T follicular helper cell (primary cell): Measurements from ENCODE around the gene FAF1.

Experiments
- DNase-seq: peaks from one replicate; pipeline ENCODE4 v3.0.0-alpha.2; 2020; ENCODE audit warnings: low read depth

FAF1 gene

GRCh38 chr1:50427086-50427817 lies 532.8 kb downstream of the FAF1 start:
- DNase-seq, result no peak

GRCh38 chr1:50426702-50427085 lies 533.4 kb downstream of the FAF1 start:
- DNase-seq, result no peak

DNA sequence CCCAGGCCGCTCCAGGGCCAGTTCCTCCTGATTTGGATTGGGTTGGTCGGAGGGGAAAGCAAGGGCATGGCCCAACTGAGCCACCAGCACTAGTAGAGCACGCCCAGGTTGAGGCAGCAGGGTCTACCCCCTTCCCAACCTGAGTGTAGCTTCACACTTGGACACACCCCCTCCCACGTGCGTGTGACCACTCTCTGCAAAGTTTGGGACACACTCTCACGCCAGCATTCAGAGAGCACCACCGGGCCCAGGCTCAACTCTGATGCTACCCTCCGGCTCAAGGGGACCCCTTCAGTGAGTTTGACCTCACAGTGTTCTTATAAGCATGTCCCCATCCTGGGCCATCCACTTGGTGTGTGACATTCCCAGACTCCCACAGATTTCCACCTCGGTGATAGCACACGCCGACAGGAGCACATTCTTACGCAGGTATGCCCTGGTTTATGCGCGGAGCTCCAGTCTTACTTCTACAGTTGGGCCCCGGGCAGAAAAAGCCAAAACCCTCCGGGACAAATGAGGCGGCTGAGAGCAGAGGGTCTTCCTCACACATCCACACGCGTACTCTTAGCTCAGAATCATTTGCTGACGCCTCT lies 533.9 kb downstream of the FAF1 start:
- DNase-seq, result no peak

DNA sequence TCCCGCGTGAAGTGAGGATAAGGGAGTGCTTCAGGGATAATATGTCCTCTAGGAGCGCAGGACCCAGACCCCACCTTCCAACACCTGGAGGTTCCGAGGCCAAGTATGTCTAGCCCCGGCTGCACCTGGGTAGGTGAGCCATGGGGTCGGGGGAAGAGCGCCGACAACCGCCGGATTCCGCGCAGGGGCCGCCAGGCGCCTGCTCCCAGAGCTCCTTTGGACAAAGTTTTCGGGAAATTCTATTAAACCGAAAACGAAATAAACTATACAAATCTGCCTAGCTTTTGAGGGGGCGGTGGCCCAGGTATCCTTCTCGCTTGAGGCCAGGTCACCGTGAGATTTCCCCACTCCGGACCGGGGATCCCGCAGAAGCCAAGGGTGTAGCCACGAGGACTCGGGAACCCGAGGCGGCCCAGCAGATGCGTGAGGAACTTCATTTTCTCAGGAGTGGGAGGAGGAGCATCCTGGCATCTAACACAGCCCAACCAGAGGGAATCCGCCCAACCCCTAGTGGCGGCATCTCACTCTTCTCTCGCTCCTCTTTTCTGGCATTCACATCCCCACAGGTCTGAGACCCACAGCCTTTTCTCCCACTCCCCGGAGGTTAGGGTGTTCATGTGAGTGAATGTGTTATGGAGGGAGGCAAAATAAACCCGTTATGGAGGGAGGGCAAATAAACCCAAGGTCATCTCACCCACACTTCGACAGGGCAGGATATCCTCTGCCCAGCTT lies 534.5 kb downstream of the FAF1 start:
- no peak for DNase-seq

GRCh38 chr1:50424884-50425375 lies 535.1 kb downstream of the FAF1 start:
- no peak for DNase-seq

GRCh38 chr1:50424045-50424883 lies 535.8 kb downstream of the FAF1 start:
- no peak for DNase-seq

DNA sequence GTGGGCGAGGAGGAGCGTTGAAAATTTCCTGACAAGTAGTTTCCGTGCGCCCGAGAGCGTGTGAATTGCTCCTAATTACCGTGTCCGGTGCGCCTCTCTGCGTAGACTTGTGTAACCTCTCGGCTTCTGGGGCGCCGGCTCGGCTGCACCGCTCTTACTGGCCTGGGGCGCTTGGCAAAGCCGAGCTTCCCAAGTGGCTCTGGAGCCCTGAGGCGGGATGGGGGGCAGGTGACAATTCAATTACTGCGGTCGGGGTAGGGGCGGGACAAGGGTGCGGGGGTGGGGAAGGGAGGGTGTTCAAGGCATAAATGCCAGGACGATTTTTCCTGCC lies 536.4 kb downstream of the FAF1 start:
- no peak for DNase-seq

DNA sequence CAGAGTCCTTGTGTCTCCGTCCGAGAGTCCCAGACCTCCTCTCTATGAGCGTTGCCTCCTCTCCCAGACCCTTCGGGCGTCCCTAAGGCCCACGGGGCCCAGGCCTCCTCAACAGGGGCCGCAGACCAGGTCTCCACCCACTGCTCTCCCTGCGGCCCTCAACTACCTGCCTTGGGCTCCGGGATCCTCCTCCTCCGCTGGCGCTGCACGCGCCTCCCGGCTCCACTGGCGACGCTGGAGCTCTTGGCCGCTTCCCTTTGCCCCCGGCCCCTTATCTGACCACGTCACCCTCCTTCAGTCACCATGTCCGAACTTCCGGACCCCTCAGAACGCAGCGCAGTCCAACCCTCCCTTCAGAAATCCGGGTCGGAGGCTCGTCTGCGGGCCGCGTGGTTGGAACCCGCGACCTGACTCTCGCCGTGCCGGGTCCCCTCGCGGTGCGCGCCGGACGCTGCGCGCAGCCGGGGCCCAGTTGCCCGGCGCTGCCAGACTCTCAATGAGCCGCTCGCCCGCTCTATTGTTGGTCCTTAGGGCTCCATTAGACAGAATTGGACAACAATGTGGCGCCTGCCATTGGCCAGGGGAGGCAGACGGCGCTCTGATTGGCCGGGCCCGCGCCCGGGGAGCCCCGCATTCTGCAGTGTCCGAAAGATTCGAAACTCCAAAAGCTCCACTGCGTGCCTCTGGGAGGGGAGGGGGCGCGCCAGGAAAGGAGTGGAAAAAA lies 537.0 kb downstream of the FAF1 start, which contains the start of gene DMRTA2:
DMRTA2 (minus strand) TSS at position 498 of the 724 bp plus-strand sequence. CDS start 1,907 bp downstream, outside the sequence.
- no peak for DNase-seq

DNA sequence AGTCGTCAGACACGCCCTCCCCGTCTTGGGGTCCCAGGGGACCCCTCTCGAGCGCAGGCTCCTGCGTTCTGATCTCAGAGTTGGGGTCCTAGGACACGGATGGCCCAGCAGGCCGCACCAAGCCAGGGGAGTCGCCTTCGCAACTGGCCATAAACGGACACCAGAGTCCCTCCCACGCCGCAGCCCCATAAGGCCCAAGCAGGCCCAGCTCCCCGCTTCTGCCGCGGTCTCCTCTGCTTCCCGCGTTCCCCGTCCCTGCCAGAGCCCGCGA lies 537.5 kb downstream of the FAF1 start:
- DNase-seq, result no peak

GRCh38 chr1:50421768-50422674 lies 538.0 kb downstream of the FAF1 start:
- no peak for DNase-seq

DNA sequence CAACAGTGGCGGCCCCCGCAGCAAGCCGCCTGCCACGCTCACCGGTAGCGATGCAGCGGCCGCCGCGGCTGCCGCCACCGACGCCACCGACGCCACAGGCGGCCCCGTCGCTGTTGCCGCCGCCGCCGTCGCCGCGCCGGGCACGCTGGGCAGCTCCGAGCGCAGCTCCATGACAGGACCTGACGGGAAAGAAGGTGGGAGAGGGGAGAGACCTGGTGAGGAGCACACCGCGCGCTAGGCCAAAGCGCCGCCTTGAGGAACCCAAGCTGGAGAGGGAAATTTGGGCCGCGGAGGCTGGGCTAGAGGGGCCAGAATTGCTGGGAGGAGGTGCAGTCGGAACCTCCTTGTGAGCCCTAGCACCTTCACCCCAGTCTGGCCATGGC lies 538.7 kb downstream of the FAF1 start:
- no peak for DNase-seq

DNA sequence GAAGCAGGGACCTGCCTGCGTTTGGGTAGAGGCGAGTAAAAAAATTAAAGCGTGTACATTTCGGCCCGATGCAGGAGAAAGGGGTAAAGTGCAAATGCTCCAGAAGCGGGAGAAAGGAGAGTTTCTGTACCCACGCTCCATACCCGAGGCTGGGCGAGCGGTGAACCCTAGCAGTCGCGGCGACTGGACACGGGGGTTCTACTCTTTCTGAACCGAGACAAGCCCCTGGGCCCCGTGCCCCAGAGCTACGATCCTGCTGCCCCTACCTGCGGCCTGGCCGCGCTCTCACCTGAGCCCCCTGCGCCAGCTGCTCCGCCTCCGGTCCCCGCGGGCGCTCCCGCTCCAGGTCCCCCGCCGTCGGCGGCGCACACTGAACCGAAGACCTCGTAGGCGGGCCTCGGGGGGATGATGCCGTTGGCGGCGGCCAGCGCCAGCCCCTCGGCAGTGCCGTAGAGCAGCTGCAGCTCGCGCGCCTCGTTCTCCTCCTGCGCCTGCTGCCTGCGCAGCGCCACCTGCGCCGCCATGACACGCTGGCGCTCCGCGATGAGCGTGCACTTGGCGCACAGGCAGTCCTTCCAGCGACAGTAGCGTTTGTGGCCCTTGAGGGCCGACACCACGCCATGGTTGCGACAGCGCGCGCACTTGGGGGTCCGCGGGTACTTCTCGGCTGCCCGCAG lies 539.2 kb downstream of the FAF1 start:
- no peak for DNase-seq

DNA sequence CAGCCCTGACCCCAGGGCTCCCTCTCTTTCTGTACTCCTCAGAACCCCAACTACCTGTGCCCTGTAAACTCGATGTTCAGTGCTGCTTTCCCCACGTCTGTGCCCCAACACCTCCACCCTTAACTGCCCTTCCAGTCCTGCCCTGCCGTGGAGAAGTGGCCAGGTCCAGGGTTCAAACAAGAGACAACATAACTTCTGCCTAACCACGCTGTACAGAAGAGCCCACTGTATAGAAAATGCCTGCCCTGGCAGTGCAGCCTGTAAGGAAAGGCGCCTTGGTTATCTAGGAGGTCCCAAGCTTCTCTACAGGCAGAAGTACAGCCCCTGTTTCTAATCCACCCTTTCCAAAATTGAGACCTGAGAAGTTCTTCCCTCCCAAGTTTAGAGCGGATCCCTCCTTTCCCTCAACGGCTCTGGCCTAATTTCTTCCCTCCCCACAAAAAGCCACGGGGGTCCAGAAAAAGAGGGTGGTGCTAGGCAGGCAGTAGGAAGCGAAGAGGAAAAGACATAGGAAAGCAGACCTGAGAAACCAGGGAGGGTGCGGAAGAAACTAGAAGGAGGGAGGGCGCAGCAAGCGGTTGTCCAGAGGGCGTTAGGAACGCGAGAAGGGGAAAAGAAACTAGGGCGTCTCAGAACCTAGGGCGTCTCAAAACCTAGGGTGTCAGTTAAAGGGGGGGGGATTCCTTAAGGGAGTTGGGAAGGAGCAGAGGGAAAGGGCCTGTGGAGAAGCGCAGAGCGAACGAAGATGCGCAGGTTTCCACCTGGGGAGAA lies 540.0 kb downstream of the FAF1 start:
- DNase-seq, result no peak

GRCh38 chr1:50419192-50419906 lies 540.7 kb downstream of the FAF1 start:
- no peak for DNase-seq

DNA sequence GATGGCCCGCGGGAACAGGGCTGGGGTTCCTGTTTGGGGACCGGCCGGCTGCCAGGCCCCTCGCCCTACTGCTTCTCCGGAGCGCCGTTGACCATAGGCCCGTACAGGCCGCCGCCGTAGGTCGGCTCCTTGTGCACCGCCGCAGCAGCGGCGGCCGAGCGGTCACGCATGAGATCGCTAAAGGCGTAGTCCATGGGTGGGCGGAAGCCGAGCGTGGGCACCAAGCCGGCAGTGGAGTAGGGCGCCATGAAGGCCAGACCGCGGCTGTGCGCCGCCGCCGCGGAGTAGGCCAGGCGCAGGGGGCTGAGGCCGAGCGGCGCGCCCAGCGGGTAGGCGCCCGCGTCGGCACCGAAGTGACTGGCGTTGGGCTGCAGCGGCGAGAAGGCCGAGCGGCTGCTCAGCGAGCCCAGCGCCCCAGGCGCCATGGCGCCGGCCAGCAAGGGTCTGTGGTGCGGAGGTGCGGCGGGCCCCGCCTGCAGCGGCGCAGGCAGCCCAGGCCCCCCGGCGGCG lies 541.4 kb downstream of the FAF1 start:
- no peak for DNase-seq

GRCh38 chr1:50417946-50418599 lies 542.0 kb downstream of the FAF1 start:
- DNase-seq, result no peak

DNA sequence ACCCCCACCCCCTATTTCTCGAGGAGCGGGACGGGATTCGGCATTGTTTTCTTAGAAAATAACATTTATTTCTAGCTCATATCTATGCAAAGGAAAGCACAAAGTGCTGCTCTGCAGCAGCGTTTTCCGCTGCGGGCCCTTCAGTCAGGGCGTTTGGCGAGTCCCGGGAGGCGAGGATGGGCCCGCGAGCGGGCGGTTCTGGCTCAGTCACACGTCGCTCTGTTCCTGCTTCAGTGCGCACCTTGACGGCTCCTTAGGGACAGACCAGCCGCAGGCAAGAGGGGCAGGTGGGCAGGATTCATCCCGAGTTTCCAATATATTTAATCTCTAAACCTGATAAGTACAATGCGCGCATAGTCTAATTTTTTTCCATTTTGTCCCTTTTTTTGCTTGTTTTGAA lies 542.6 kb downstream of the FAF1 start:
- DNase-seq, result no peak
